Duodenal mucosa (tissue), 2 donors: ENCODE results near the gene NAT10.
"Not testable (repeated sequence)": the region's sequence is repeated elsewhere in the genome, so short reads cannot be mapped to it uniquely, and the experiment has no call there.

ENCODE experiments used
- H3K27ac ChIP-seq: one replicate; pipeline ENCODE4 v1.7.0; 2013; ENCODE audit warnings: low read depth, low read length
- H3K27me3 ChIP-seq, 2 donors: one replicate each; pipeline ENCODE4 v1.7.0; 2013; ENCODE audit warnings: low read length in 2 of 2, control low read depth in 1 of 2; ENCODE audit not compliant: insufficient read depth in 2 of 2, control insufficient read depth in 1 of 2
- H3K36me3 ChIP-seq, 2 donors: one replicate each; pipeline ENCODE4 v1.7.0; 2013; ENCODE audit warnings: low read length in 2 of 2, control low read depth in 1 of 2; ENCODE audit not compliant: insufficient read depth in 2 of 2, control insufficient read depth in 1 of 2
- H3K4me1 ChIP-seq, 2 donors: one replicate each; pipeline ENCODE4 v1.7.0; 2013; ENCODE audit warnings: low read length in 2 of 2, control low read depth in 1 of 2; ENCODE audit not compliant: insufficient read depth in 2 of 2, control insufficient read depth in 1 of 2
- H3K4me3 ChIP-seq, 2 donors: one replicate each; pipeline ENCODE4 v1.7.0; 2013; ENCODE audit warnings: low read length in 2 of 2, low read depth in 1 of 2
- H3K9ac ChIP-seq, 2 donors: one replicate each; pipeline ENCODE4 v1.7.0; 2013; ENCODE audit warnings: low read length in 2 of 2, low read depth in 1 of 2
- H3K9me3 ChIP-seq, 2 donors: one replicate each; pipeline ENCODE4 v1.7.0; 2013; ENCODE audit warnings: low read length in 2 of 2, control low read depth in 1 of 2; ENCODE audit not compliant: control insufficient read depth in 1 of 2

NAT10 gene

DNA sequence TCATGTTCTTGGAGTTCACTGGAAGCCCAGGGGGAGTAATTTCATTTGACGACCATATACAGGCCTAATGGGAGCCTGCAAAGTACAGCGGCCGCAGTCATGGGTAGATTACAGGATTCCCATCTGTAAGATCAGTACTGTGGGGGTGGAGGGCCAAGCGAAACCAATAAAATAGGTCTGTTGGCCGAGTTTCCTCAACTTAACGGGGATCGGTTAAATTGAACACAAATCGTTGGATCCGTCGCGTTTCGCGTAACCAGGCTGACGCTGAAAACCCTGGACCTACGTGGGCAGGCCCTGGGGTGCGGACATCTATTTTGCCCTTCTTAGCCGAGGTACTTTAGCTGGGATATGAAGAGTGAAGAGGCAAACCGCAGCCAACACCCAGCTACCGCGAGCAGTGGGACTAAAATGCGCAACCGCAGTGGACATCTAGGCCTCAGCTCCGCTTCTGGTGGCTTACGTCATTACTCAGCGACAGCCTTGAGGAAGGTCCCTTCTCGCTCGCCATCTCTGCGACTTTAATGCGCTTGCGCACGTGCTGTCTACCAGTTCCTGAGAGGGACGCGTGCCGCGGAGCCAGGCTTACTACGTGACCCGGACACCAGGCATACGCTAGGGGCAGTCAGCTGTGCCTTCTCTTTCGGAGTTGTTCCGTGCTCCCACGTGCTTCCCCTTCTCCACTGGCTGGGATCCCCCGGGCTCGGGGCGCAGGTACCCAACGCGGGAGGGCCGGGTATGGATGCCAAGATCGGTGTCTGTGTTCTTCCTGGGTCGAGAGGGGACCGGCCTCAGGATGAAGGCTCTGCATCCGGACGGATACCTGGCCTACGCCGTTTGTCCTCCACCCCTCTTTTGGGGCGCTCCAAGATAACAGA, at the start of gene NAT10:
Gene NAT10, plus strand, starts transcription at position 551 of the 878 bp plus-strand sequence. CDS start 2,597 bp downstream, outside the sequence.
- Histone ChIP-seq H3K27me3 (no peaks in the 10 kb centered on the region), H3K9me3 (no peaks in the 10 kb centered on the region), H3K27ac (peak within 1 kb of the TSS; percentile 70), H3K9ac (peak within 1 kb of the TSS; percentile 94 to 97), H3K4me3 (peak within 1 kb of the TSS; percentile 95 to 99), H3K36me3 (peaks cover 7 to 28% of the 10 kb centered on the region in 2 donors), H3K4me1 (peaks cover 15 to 18% of the 10 kb centered on the region in 2 donors)

DNA sequence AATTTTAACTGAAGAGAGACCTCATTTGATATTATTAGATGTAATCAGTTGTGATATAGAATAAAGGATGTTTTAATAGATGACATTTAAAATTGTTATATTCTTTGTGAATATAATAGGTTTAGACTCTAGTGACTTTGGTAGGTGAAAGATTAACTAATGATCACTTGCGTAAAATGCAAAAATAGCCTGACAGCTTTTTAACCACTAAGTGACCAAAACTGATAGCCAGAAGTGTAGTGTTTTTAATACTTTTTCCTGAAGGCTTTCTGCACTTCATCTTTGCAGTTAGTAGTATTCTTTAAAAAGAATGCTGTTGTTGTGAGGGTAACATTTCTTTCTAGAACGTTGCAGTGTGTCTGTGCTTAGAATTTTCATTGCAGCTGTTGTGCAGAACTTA, 48.8 kb upstream of the NAT10 start:
- peak overlapping the region; percentile 7 to 40 for H3K4me3 ChIP-seq
- peaks cover 6 to 12% of the 10 kb centered on the region in 2 donors for H3K36me3 ChIP-seq
- no peaks in the 10 kb centered on the region for H3K27me3 ChIP-seq
- H3K4me1 ChIP-seq: peaks cover 28 to 30% of the 10 kb centered on the region in 2 donors
- no peak overlapping the region for H3K9ac ChIP-seq
- no peaks in the 10 kb centered on the region for H3K9me3 ChIP-seq
- H3K27ac ChIP-seq: no peak overlapping the region

DNA sequence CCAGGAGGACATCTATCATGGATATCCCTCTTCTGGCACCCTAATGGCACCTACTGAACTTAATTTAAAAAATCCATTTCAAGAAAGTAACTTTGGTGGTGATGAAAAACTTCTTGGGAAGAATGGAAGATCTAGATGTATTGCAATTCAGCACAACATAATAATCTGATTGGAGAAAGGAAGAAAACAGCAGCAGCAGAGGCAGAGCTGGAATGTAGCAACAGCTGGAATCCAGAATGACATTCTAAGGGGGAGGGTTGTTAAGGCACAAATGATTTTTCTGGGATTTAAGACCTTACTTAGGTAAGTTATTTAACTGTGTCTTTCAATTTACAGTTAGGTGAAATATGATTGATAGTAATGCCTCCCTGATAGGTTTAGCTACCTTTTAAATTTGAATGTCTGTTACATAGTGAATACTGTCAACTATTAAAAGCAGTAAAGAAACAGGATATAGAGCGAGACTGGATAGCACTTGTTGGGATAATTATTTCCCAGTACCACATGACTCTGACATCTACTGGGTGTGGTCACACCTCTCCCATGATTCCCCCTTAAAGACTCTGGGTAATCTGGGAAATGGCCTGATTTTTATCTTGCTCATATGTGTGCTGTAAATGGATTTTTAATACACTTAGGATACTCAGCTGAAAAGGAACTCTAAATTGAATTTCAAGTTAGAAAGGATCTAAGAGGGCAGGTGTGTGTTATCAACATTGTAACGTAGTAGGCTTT, 42.2 kb upstream of the NAT10 start:
- Histone ChIP-seq H3K27me3 (no peaks in the 10 kb centered on the region), H3K9ac (no peak overlapping the region), H3K9me3 (no peaks in the 10 kb centered on the region), H3K36me3 (peaks cover 18 to 25% of the 10 kb centered on the region in 2 donors), H3K4me1 (peaks cover 11 to 33% of the 10 kb centered on the region in 2 donors), H3K4me3 (no peak overlapping the region), H3K27ac (no peak overlapping the region)

DNA sequence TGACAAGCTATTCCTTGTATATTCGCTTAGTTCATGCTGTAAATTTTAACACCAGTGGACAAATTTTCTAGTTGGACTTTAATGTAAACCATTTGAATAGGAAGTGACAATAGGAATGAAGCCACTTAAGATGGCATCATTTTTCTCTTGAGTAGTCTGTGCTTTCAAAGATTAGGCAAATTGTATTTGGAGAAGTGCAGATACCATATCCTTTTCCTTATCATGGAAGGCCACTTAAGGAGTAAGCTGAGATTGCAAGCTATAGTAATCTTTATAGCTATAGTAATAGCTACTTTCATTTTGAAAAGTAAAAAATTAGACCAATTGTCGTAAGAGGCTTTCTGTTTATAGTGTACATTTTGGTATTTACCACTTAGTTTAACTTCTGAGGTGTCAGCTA, 41.1 kb upstream of the NAT10 start:
- Histone ChIP-seq H3K27me3 (no peaks in the 10 kb centered on the region), H3K9me3 (no peaks in the 10 kb centered on the region), H3K27ac (no peak overlapping the region), H3K4me1 (peaks cover 12 to 25% of the 10 kb centered on the region in 2 donors), H3K36me3 (peaks cover 12 to 25% of the 10 kb centered on the region in 2 donors), H3K4me3 (no peak overlapping the region), H3K9ac (no peak overlapping the region)

DNA sequence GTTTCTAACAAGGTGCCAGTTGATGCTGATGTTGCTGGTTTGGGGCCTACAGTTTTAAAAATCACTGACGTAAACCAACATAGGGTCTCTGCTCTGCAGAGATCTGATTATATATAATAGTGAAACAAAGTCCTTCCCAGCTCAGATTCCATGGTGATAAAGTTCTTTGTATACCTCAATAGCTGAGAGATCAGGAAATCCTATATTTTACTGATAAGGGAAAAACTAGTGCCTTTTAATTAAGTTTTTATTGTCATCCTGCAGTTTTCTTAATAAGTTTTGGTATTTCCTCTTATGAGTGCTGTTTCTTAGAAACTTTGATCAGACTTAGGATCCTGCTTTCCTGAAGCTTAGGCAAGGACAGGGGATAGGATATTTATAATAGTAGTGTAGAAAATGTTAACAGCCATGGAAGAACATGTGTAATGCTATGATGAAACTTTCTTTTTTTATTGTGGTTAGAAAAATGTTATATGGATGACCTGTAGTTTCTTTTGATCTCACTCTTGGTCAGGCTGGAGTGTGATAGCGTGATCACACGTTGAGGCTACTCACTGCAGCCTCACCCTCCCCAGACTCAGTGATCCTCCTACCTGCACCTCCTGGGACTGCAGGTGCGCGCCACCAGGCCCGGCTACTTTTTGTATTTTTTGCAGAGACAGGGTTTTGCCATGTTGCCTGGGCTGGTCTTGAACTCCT, 39.8 kb upstream of the NAT10 start:
- Histone ChIP-seq H3K4me3 (no peak overlapping the region), H3K4me1 (peaks cover 12 to 31% of the 10 kb centered on the region in 2 donors), H3K9ac (no peak overlapping the region), H3K36me3 (peaks cover 15 to 25% of the 10 kb centered on the region in 2 donors), H3K27ac (no peak overlapping the region), H3K27me3 (no peaks in the 10 kb centered on the region), H3K9me3 (no peaks in the 10 kb centered on the region)

DNA sequence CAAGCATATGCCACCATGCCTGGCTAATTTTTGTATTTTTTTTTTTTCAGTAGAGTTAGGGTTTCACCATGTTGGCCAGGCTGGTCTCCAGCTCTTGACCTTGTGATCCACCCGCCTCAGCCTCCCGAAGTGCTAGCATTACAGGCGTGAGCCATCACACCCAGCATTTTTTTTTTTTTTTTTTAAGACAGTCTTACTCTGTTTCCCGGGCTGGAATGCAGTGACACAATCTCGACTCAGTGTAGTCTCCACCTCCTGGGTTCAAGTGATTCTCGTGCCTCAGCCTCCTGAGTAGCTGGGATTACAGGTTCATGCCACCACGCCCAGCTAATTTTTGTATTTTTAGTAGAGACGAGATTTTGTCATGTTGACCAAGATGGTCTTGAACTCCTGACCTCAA, 38.7 kb upstream of the NAT10 start:
- H3K4me3 ChIP-seq, H3K27ac ChIP-seq, H3K9me3 ChIP-seq, H3K9ac ChIP-seq, H3K27me3 ChIP-seq: not testable (repeated sequence)
- peaks cover 12 to 31% of the 10 kb centered on the region in 2 donors for H3K4me1 ChIP-seq
- peaks cover 17 to 21% of the 10 kb centered on the region in 2 donors for H3K36me3 ChIP-seq

DNA sequence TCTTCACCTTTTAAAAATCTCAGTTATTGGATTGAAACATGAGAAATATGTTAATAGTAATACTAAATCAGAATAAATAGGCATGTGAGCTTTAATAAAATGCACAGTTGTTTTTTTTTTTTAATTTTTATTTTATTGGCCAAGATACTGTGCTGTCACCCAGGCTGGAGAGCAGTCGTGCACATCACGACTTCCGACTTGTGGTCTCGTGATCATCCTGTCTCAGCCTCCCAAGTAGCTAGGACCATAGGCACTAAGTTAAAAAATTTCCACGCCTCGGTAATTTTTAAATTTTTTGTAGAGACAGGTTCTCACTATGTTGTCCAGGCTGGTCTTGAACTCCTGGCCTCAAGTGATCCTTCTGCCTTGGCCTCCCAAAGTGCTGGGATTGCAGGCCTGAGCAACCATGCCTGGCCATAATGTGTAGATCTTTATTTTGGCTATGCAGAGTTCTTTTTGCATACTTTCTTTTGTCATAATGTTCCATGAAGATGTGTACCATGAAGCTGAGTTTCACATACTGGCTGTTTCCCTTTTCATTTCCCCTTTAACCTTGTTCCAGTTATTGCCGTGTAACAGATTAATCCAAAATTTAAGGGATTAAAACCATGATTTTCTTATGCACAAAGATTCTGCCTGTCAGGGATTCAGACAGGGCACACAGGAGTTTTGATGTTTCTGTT, 37.9 kb upstream of the NAT10 start:
- Histone ChIP-seq H3K9ac (no peak overlapping the region), H3K4me3 (no peak overlapping the region), H3K27me3 (no peaks in the 10 kb centered on the region), H3K27ac (no peak overlapping the region), H3K4me1 (peaks cover 12 to 31% of the 10 kb centered on the region in 2 donors), H3K36me3 (peaks cover 16 to 24% of the 10 kb centered on the region in 2 donors), H3K9me3 (no peaks in the 10 kb centered on the region)

DNA sequence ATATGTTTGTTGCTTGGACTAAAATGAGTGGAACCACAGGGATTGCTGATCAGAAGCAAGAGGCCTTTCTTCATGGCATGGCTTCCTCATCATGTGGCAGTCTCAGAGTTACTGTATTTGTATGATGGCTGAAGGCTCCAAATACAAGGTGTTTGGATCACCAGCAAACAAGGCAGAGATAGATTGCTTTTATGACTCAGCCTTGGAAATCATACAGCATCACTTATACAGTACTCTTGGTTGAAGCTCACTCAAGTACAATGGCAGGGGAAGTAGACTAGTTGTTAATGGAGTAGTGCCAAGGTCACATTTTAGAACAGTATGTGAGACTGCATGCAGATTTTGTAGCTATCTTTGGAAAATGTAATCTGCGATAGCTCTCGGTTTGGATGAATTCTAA, 37.3 kb upstream of the NAT10 start:
- Histone ChIP-seq H3K4me1 (peaks cover 12 to 28% of the 10 kb centered on the region in 2 donors), H3K27me3 (no peaks in the 10 kb centered on the region), H3K9me3 (no peaks in the 10 kb centered on the region), H3K36me3 (peaks cover 22 to 27% of the 10 kb centered on the region in 2 donors), H3K9ac (no peak overlapping the region), H3K4me3 (no peak overlapping the region), H3K27ac (no peak overlapping the region)

DNA sequence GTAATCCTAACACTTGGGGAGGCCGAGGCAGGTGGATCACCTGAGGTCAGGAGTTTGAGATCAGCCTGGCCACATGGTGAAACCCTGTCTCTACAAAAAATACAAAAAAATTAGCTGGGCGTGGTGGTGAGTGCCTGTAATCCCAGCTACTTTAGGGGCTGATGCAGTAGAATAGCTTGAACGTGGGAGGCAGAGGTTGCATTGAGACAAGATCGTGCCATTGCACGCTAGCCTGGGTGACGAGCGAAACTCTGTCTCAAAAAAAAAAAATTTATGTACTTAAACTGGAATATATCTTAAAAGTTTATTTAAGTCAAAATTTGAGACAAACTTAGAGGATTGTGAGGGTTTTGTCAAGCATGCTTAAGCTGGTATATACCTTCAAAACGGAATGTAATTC, 34.1 kb upstream of the NAT10 start:
- H3K27me3 ChIP-seq: not testable (repeated sequence)
- H3K36me3 ChIP-seq: peaks cover 24 to 42% of the 10 kb centered on the region in 2 donors

More for the DNA sequence above, 34.1 kb upstream of the NAT10 start:
- H3K9ac ChIP-seq, H3K4me3 ChIP-seq, H3K27ac ChIP-seq, H3K9me3 ChIP-seq: not testable (repeated sequence)
- peaks cover 15 to 27% of the 10 kb centered on the region in 2 donors for H3K4me1 ChIP-seq
